GM23338 (cell line): ENCODE data around the gene SEMA7A.

Experiments
- CREB1 ChIP-seq: fragments of 250-450 bp; sonication (Bioruptor Pico); IDR thresholded peaks from 2 replicates; pipeline ENCODE4 v1.5.0; 2020; ENCODE audit warnings: low read depth, mild to moderate bottlenecking, moderate library complexity
- CTCF ChIP-seq, 2 experiments: fragments of 200-600 bp in 1 of 2; sonication (generic) in 1 of 2; conservative IDR thresholded peaks; 2 replicates each; pipeline versions ENCODE4 v1.5.1 to v1.6.1; 2016 to 2017; ENCODE audit warnings: antibody characterized with exemption in 2 of 2, low read depth in 2 of 2, mild to moderate bottlenecking in 2 of 2, moderate library complexity in 1 of 2
- EZH2 ChIP-seq: fragments of 200-600 bp; sonication (generic); IDR thresholded peaks from one replicate; pipeline ENCODE4 v1.8.0; 2017; ENCODE audit warnings: antibody characterized with exemption, mild to moderate bottlenecking, low read depth; ENCODE audit not compliant: unreplicated experiment
- EZH2phosphoT487 ChIP-seq: fragments of 200-600 bp; sonication (generic); IDR thresholded peaks from one replicate; pipeline ENCODE4 v1.8.1; 2018; ENCODE audit warnings: antibody characterized with exemption; ENCODE audit not compliant: unreplicated experiment
- JUNB ChIP-seq: IDR thresholded peaks from one replicate; pipeline ENCODE4 v1.6.1; 2016; ENCODE audit warnings: antibody characterized with exemption; ENCODE audit not compliant: unreplicated experiment
- NANOG ChIP-seq: IDR thresholded peaks from 2 replicates; pipeline ENCODE4 v1.6.1; 2016; ENCODE audit warnings: antibody characterized with exemption, borderline replicate concordance
- POLR2AphosphoS5 ChIP-seq: IDR thresholded peaks from 2 replicates; pipeline ENCODE4 v1.6.1; 2016; ENCODE audit warnings: antibody characterized with exemption, low read depth
- REST ChIP-seq: IDR thresholded peaks from one replicate; pipeline ENCODE4 v1.6.1; 2018; ENCODE audit warnings: antibody characterized with exemption; ENCODE audit not compliant: unreplicated experiment

GRCh38 chr15:74369756-74370155 lies 64.0 kb downstream of the SEMA7A start:
- TF ChIP-seq CTCF (conservative IDR thresholded peaks at IDR 0.05; ENCODE audit: low read depth in 2 of 2) (no peak), EZH2 (no peak), JUNB (no peak), REST (no peak), POLR2AphosphoS5 (no peak), EZH2phosphoT487 (no peak), CREB1 (CRISPR knock-in tag) (no peak), NANOG (no peak)
